DND-41 (cell line): ENCODE results near the gene TMEM94.
"Not testable (repeated sequence)": the region's sequence is repeated elsewhere in the genome, so short reads cannot be mapped to it uniquely, and the experiment has no call there.

Source experiments
- ATAC-seq: fragments of 200-7000 bp; cut with Tn5 transposase; 3 replicates; pipeline ENCODE4 v1.9.1; 2021; ENCODE audit warnings: low read depth; ENCODE audit not compliant: insufficient read depth
- DNase-seq: peaks from one replicate; pipeline ENCODE4 v3.0.0-alpha.2; 2020
- H2AFZ ChIP-seq: 2 replicates; pipeline ENCODE4 v1.6.0; 2012; ENCODE audit warnings: low read depth, low read length
- H3K27ac ChIP-seq: 2 replicates; pipeline ENCODE4 v1.5.1; 2012; ENCODE audit warnings: low read length, inconsistent platforms
- H3K27me3 ChIP-seq: fragments of 200-600 bp; sonication (generic); 2 replicates; pipeline ENCODE4 v1.6.0; 2012; ENCODE audit warnings: low read length, mild to moderate bottlenecking, inconsistent platforms; ENCODE audit not compliant: insufficient read depth, poor library complexity
- H3K36me3 ChIP-seq: 2 replicates; pipeline ENCODE4 v1.5.1; 2012; ENCODE audit warnings: low read length, inconsistent platforms; ENCODE audit not compliant: insufficient read depth
- H3K4me1 ChIP-seq: 2 replicates; pipeline ENCODE4 v1.5.1; 2012; ENCODE audit warnings: mild to moderate bottlenecking, low read length; ENCODE audit not compliant: insufficient read depth
- H3K4me2 ChIP-seq: 2 replicates; pipeline ENCODE4 v1.6.0; 2012; ENCODE audit warnings: mild to moderate bottlenecking, moderate library complexity, low read length, inconsistent platforms; ENCODE audit not compliant: insufficient read depth
- H3K4me3 ChIP-seq, 2 experiments: fragments of 200-600 bp in 1 of 2; shearing (Covaris generic) in 1 of 2; 2 replicates each; pipeline ENCODE4 v1.5.1; 2012 to 2016; ENCODE audit warnings: inconsistent platforms in 2 of 2, low read length in 2 of 2, mild to moderate bottlenecking in 2 of 2, low read depth in 1 of 2, moderate library complexity in 1 of 2
- H3K79me2 ChIP-seq: 2 replicates; pipeline ENCODE4 v1.6.0; 2012; ENCODE audit warnings: low read length, inconsistent platforms; ENCODE audit not compliant: insufficient read depth
- H3K9ac ChIP-seq: 2 replicates; pipeline ENCODE4 v1.6.0; 2012; ENCODE audit warnings: low read depth, mild to moderate bottlenecking, inconsistent platforms, low read length, moderate library complexity
- H3K9me3 ChIP-seq: 2 replicates; pipeline ENCODE4 v1.5.1; 2012; ENCODE audit warnings: low read length, moderate library complexity, mild to moderate bottlenecking, inconsistent platforms; ENCODE audit not compliant: insufficient read depth, severe bottlenecking
- H4K20me1 ChIP-seq: 2 replicates; pipeline ENCODE4 v1.6.0; 2012; ENCODE audit warnings: low read length; ENCODE audit not compliant: insufficient read depth
- CTCF ChIP-seq: IDR thresholded peaks from 2 replicates; pipeline ENCODE4 v1.5.1; 2012; ENCODE audit warnings: borderline replicate concordance, low read length, moderate library complexity, mild to moderate bottlenecking; ENCODE audit not compliant: poor library complexity, severe bottlenecking; ENCODE audit errors: extremely low read depth
- EZH2 ChIP-seq: IDR thresholded peaks from 3 replicates; pipeline ENCODE4 v1.6.1; 2012; ENCODE audit warnings: borderline replicate concordance, low read depth, mild to moderate bottlenecking, moderate library complexity, low read length, inconsistent platforms; ENCODE audit not compliant: severe bottlenecking

TMEM94 gene

GRCh38 chr17:75517297-75517865, 60.9 kb downstream of the TMEM94 start:
- Histone ChIP-seq H3K27me3 (no peaks in the 10 kb centered on the region), H3K9me3 (no peaks in the 10 kb centered on the region), H3K4me2 (peak overlapping the region; percentile 92), H3K9ac (peak overlapping the region; percentile 79), H3K4me3 (peak overlapping the region; percentile 67 to 88; a peak in 3 of 4 replicates), H2AFZ (peak overlapping the region; percentile 86), H3K4me1 (peaks cover 44% of the 10 kb centered on the region), H3K27ac (peak overlapping the region; percentile 60), H4K20me1 (peaks cover 23% of the 10 kb centered on the region), H3K36me3 (peaks cover 50% of the 10 kb centered on the region), H3K79me2 (peaks cover 35% of the 10 kb centered on the region)
- peak; percentile 24 for DNase-seq
- ATAC-seq = no peak
- TF ChIP-seq EZH2 (no peak), CTCF (no peak)

GRCh38 chr17:75518201-75518600, 61.8 kb downstream of the TMEM94 start:
- no peak overlapping the region for H2AFZ ChIP-seq
- peak overlapping the region; percentile 79; the same call in 1 of the 2 replicates for H3K9ac ChIP-seq
- no peaks in the 10 kb centered on the region for H3K27me3 ChIP-seq
- H3K27ac ChIP-seq = peak overlapping the region; percentile 8; the same call in 1 of the 2 replicates
- peak overlapping the region; percentile 92 for H3K4me2 ChIP-seq
- TF ChIP-seq EZH2 (no peak), CTCF (no peak)
- peak; percentile 52 for DNase-seq
- peaks cover 23% of the 10 kb centered on the region for H4K20me1 ChIP-seq
- 0 out of 3 replicates have a peak, but pooled peaks have one; percentile 4 for ATAC-seq
- peaks cover 40% of the 10 kb centered on the region for H3K4me1 ChIP-seq
- peaks cover 35% of the 10 kb centered on the region for H3K79me2 ChIP-seq
- H3K4me3 ChIP-seq = peak overlapping the region in 1 of 2 experiments; percentile 67; a peak in 2 of 4 replicates
- no peaks in the 10 kb centered on the region for H3K9me3 ChIP-seq
- H3K36me3 ChIP-seq = peaks cover 52% of the 10 kb centered on the region

- Histone ChIP-seq H3K9me3 (no peaks in the 10 kb centered on the region), H3K4me2 (no peak overlapping the region), H3K27me3 (no peaks in the 10 kb centered on the region), H3K4me1 (peaks cover 32% of the 10 kb centered on the region), H3K9ac (no peak overlapping the region), H3K36me3 (peaks cover 54% of the 10 kb centered on the region), H3K79me2 (peaks cover 26% of the 10 kb centered on the region), H2AFZ (no peak overlapping the region), H3K27ac (no peak overlapping the region), H3K4me3 (no peak overlapping the region), H4K20me1 (peaks cover 16% of the 10 kb centered on the region)
- ATAC-seq (no peak), DNase-seq (no peak)
- TF ChIP-seq CTCF (peak; percentile 13), EZH2 (no peak)
Measured at GRCh38 chr17:75518983-75519537, 62.6 kb downstream of the TMEM94 start.

GRCh38 chr17:75520413-75520812, 64.0 kb downstream of the TMEM94 start:
- not testable (repeated sequence) for H2AFZ ChIP-seq, H3K9ac ChIP-seq, H3K27ac ChIP-seq, H3K4me2 ChIP-seq, ATAC-seq, H3K27me3 ChIP-seq, DNase-seq, H3K4me3 ChIP-seq, H3K9me3 ChIP-seq
- peaks cover 16% of the 10 kb centered on the region for H4K20me1 ChIP-seq
- H3K79me2 ChIP-seq = peaks cover 15% of the 10 kb centered on the region
- peaks cover 58% of the 10 kb centered on the region for H3K36me3 ChIP-seq
- H3K4me1 ChIP-seq = peaks cover 24% of the 10 kb centered on the region
